Adrenal gland (tissue), 12 donors: ENCODE results near the gene DOLPP1. TPM values are rescaled to one million over a fixed set of nuclear protein-coding genes. Genes with fewer than 3 reads are reported as not detected.

Experiments used
- DNase-seq, 7 donors: peaks; one replicate each; pipeline ENCODE4 v3.0.0-alpha.2; 2019 to 2020
- H3K27ac ChIP-seq, 5 donors: fragments of 200-600 bp; sonication (generic) in 4 of 5; 1 replicate in 3 of 5; 2 replicates in 2 of 5; pipeline versions ENCODE4 v1.5.1 to v1.8.0; 2016 to 2020; ENCODE audit warnings: mild to moderate bottlenecking in 1 of 5
- H3K27me3 ChIP-seq: fragments of 200-600 bp; 2 replicates; pipeline ENCODE4 v1.8.0; 2021
- H3K36me3 ChIP-seq, 2 donors: fragments of 200-600 bp; replicated peaks in 1 of 2; 1 replicate in 1 of 2; 2 replicates in 1 of 2; pipeline versions ENCODE4 v1.5.1 to v1.8.0; 2018 to 2022
- H3K4me1 ChIP-seq, 2 donors: fragments of 200-600 bp; replicated peaks in 1 of 2; 1 replicate in 1 of 2; 2 replicates in 1 of 2; pipeline versions ENCODE4 v1.5.1 to v1.8.0; 2018 to 2021
- H3K4me3 ChIP-seq, 4 donors: fragments of 200-600 bp; sonication (generic) in 3 of 4; one replicate each; pipeline ENCODE4 v1.5.1; 2016 to 2018
- H3K9me3 ChIP-seq, 3 donors: fragments of 200-600 bp; sonication (generic) in 1 of 3; replicated peaks in 1 of 3; 1 replicate in 2 of 3; 2 replicates in 1 of 3; pipeline versions ENCODE4 v1.5.1 to v1.8.0; 2016 to 2021
- POLR2A ChIP-seq, 2 donors: fragments of 450-650 bp; IDR thresholded peaks; one replicate each; pipeline ENCODE4 v1.6.1; 2017; ENCODE audit warnings: antibody characterized with exemption in 2 of 2, mild to moderate bottlenecking in 2 of 2, moderate library complexity in 1 of 2
- WGBS, 4 donors: extraction: QIAGEN DNeasy Blood & Tissue Kit in 2 of 4; methylation state at CpG; one replicate each; pipeline versions ENCODE4 v1.1.5 to v1.1.7; 2013 to 2017; 5-methylcytosine and 5-hydroxymethylcytosine counted together
- intact Hi-C, 2 donors: fragments of 100-400 bp; cut with DNase I; formaldehyde crosslinking; loops; one replicate each; pipeline versions ENCODE4 v1.14.1 to v1.15.0; 2022 to 2023
- polyA plus RNA-seq, 3 donors: library from polyadenylated mRNA; stranded (reverse); fragments of 200-250 nt in 2 of 3; fragments of 350-450 nt in 1 of 3; fragmentation: Illumina TruSeq in 1 of 3; extraction: RNeasy Lipid Tissue Mini Kit (QIAGEN cat#74804) in 1 of 3; gene quantifications; one replicate each; pipeline ENCODE4 v1.2.3, GENCODE V29; 2013 to 2014
- total RNA-seq, 9 donors: library from RNA; depleted of rRNA in 4 of 9; stranded (reverse); fragments of >200 nt in 4 of 9; fragments of 120-200 nt in 1 of 9; fragmentation: NEBNext Ultra II Directional in 1 of 9; extraction: Animal tissue kit (Norgen Biotek cat#: 25700) in 1 of 9; gene quantifications; one replicate each; pipeline versions ENCODE4 v1.1.0 to v1.2.4, GENCODE V29; 2013 to 2023
- TF ChIP-seq, protein P1 (sequence below), 6 experiments: fragments of 450-650 bp in 4 of 6; fragments of 200-600 bp in 2 of 6; sonication (generic) in 1 of 6; IDR thresholded peaks; 1 replicate in 5 of 6; 2 replicates in 1 of 6; pipeline versions ENCODE4 v1.5.1 to v1.8.0; 2016 to 2021; ENCODE audit warnings: antibody characterized with exemption in 6 of 6, mild to moderate bottlenecking in 2 of 6, moderate library complexity in 1 of 6
- donor health status: healthy with polysubstance abuse.
- donor health status: Bipolar disorder and iron deficiency.
- donor health status: DM: yes; HTN: yes; CAD: no.
- donor health status: DM: no; HTN: no; CAD: no.
- donor health status: DM: no; HTN: no; CAD: no.
- donor health status: DM: yes; HTN: yes; CAD: no.

The DOLPP1 gene
- total and polyA plus RNA-seq, 12 donors, result 4.4 to 31.8 (median 19.2) TPM

DNA sequence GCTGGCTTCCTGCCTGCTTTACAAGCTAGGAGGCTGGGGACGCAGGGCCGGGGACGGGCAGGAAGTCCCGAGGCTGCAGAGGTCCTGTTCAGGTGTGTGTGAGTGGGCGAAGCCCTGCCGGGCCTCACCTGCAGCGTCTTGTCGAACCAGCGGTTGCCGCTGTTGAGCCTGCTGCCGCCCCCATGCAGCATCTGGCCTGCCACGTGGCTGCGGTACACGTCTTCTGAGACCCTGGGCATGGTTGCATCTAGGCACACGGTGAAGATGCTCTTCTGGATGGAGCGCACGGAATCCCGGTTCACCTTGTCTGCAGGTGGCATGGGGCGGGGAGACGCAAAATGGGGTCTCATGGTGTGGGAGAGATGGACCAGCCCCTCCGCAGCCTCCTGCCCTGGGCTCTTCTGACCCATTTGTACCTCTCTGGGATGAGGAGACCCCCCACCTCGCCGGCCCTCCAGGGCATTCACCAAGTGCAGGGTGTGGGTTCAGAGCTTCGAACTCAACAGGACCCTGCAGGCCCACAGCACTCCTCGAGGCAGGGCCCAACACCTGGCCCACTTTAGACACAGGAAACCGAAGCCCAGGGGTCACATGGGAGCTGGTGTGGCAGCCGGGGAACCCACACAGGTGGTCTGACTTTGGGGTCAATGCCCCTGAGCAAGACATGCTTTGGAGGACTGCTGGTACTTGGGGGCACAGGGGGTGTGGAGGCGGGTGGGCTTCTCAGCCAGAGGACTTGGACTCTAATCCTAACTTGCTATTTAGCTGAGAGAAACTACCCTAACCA is 19.7 kb downstream of the DOLPP1 start:
- H3K4me3 ChIP-seq, result no peak overlapping the region
- intact Hi-C loops, result no loop called here
- WGBS, 4 donors, result 46 to 97% (median 81%) methylated on average over 5 to 28 of the region's 28 CpGs
- no peak for DNase-seq
- H3K4me1 ChIP-seq, result no peaks in the 10 kb centered on the region
- no peaks in the 10 kb centered on the region for H3K27me3 ChIP-seq
- H3K9me3 ChIP-seq, result no peaks in the 10 kb centered on the region
- H3K27ac ChIP-seq, result no peak overlapping the region
- peaks cover 0 to 23% of the 10 kb centered on the region in 2 donors for H3K36me3 ChIP-seq
- TF ChIP-seq, protein P1, sequence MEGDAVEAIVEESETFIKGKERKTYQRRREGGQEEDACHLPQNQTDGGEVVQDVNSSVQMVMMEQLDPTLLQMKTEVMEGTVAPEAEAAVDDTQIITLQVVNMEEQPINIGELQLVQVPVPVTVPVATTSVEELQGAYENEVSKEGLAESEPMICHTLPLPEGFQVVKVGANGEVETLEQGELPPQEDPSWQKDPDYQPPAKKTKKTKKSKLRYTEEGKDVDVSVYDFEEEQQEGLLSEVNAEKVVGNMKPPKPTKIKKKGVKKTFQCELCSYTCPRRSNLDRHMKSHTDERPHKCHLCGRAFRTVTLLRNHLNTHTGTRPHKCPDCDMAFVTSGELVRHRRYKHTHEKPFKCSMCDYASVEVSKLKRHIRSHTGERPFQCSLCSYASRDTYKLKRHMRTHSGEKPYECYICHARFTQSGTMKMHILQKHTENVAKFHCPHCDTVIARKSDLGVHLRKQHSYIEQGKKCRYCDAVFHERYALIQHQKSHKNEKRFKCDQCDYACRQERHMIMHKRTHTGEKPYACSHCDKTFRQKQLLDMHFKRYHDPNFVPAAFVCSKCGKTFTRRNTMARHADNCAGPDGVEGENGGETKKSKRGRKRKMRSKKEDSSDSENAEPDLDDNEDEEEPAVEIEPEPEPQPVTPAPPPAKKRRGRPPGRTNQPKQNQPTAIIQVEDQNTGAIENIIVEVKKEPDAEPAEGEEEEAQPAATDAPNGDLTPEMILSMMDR (IDR thresholded peaks at IDR 0.05), result no peak
- no peak for TF ChIP-seq POLR2A (IDR thresholded peaks at IDR 0.05)

- DNase-seq, result no peak
- WGBS, 4 donors, result 92 to 95% (median 94%) methylated on average over 7 of the region's 7 CpGs
- no peak overlapping the region for H3K27ac ChIP-seq
- H3K9me3 ChIP-seq, result no peaks in the 10 kb centered on the region
- H3K4me1 ChIP-seq, result no peaks in the 10 kb centered on the region
- H3K4me3 ChIP-seq, result no peak overlapping the region
- H3K27me3 ChIP-seq, result no peaks in the 10 kb centered on the region
- intact Hi-C loops, result no loop called here
- no peak for TF ChIP-seq POLR2A (IDR thresholded peaks at IDR 0.05)
- TF ChIP-seq, protein P1 (IDR thresholded peaks at IDR 0.05), result no peak
- peaks cover 0 to 16% of the 10 kb centered on the region in 2 donors for H3K36me3 ChIP-seq
These were observed 20.4 kb downstream of the DOLPP1 start for GRCh38 chr9:129101279-129101678.

- DNase-seq, result no peak
- WGBS, 4 donors, result 60 to 100% (median 91%) methylated on average over 1 to 13 of the region's 13 CpGs
- TF ChIP-seq POLR2A (IDR thresholded peaks at IDR 0.05), result no peak
- TF ChIP-seq, protein P1 (IDR thresholded peaks at IDR 0.05), result no peak
- intact Hi-C loops, result no loop called here
- Histone ChIP-seq H3K27ac (no peak overlapping the region), H3K4me3 (no peak overlapping the region), H3K27me3 (no peaks in the 10 kb centered on the region), H3K4me1 (no peaks in the 10 kb centered on the region), H3K36me3 (peaks cover 0 to 10% of the 10 kb centered on the region in 2 donors), H3K9me3 (no peaks in the 10 kb centered on the region)
These were observed 21.2 kb downstream of the DOLPP1 start for GRCh38 chr9:129102095-129102525.

- H3K27me3 ChIP-seq, result no peaks in the 10 kb centered on the region
- intact Hi-C loops, result no loop called here
- H3K9me3 ChIP-seq, result no peaks in the 10 kb centered on the region
- DNase-seq, result peak in 4 of 7 donors; percentile 45 to 62 (median 58)
- TF ChIP-seq, protein P1 (IDR thresholded peaks at IDR 0.05), result peak in 5 of 6 experiments; percentile 13 to 46 (median 39)
- TF ChIP-seq POLR2A (IDR thresholded peaks at IDR 0.05), result no peak
- WGBS, 4 donors, result 59 to 74% (median 72%) methylated on average over 8 to 14 of the region's 14 CpGs
- H3K36me3 ChIP-seq, result peaks cover 0 to 10% of the 10 kb centered on the region in 2 donors
- H3K4me1 ChIP-seq, result no peaks in the 10 kb centered on the region
- H3K27ac ChIP-seq, result no peak overlapping the region
- H3K4me3 ChIP-seq, result no peak overlapping the region
These were observed 22.1 kb downstream of the DOLPP1 start for GRCh38 chr9:129102791-129103594.
